Neuronal stem cell (in vitro differentiated cells): ENCODE data around the gene ZNF768.
A peak's percentile ranks its signal among the peaks of the same experiment; 100 is the strongest.

Source experiments
- DNase-seq: peaks from one replicate; pipeline ENCODE4 v3.0.0-alpha.2; 2013; ENCODE audit warnings: low spot score
- H2AFZ ChIP-seq: one replicate; pipeline ENCODE4 v1.6.1; 2013; ENCODE audit warnings: mild to moderate bottlenecking, low read length, inconsistent platforms
- H2AK5ac ChIP-seq: 2 replicates; pipeline ENCODE4 v1.6.1; 2013; ENCODE audit warnings: low read depth, mild to moderate bottlenecking, inconsistent platforms, low read length, moderate library complexity, mixed read lengths
- H2BK120ac ChIP-seq: 2 replicates; pipeline ENCODE4 v1.6.1; 2013; ENCODE audit warnings: low read depth, mild to moderate bottlenecking, inconsistent platforms, low read length, moderate library complexity, mixed read lengths
- H2BK12ac ChIP-seq: one replicate; pipeline ENCODE4 v1.6.1; 2013; ENCODE audit warnings: low read length, inconsistent platforms
- H2BK15ac ChIP-seq: 2 replicates; pipeline ENCODE4 v1.6.1; 2013; ENCODE audit warnings: mild to moderate bottlenecking, low read length, inconsistent platforms, mixed read lengths
- H2BK5ac ChIP-seq: one replicate; pipeline ENCODE4 v1.6.1; 2013; ENCODE audit warnings: inconsistent platforms, mild to moderate bottlenecking, low read length, moderate library complexity
- H3K14ac ChIP-seq: one replicate; pipeline ENCODE4 v1.6.1; 2013; ENCODE audit warnings: low read length, inconsistent platforms
- H3K18ac ChIP-seq: 2 replicates; pipeline ENCODE4 v1.6.1; 2013; ENCODE audit warnings: low read length, inconsistent platforms
- H3K23ac ChIP-seq: 2 replicates; pipeline ENCODE4 v1.6.1; 2013; ENCODE audit warnings: low read depth, mild to moderate bottlenecking, mixed read lengths, low read length, inconsistent platforms; ENCODE audit not compliant: poor library complexity
- H3K27ac ChIP-seq: replicated peaks from 3 replicates; pipeline ENCODE4 v1.5.1; 2013; ENCODE audit warnings: low read length, inconsistent platforms
- H3K27me3 ChIP-seq, 3 experiments: 2 replicates each; pipeline ENCODE4 v1.6.1; 2013; ENCODE audit warnings: low read length in 3 of 3, mild to moderate bottlenecking in 2 of 3, inconsistent platforms in 1 of 3, low read depth in 1 of 3, mixed read lengths in 1 of 3, moderate library complexity in 1 of 3; ENCODE audit not compliant: control insufficient read depth in 3 of 3, insufficient read depth in 3 of 3
- H3K36me3 ChIP-seq, 2 donors: replicated peaks in 1 of 2; 2 replicates each; pipeline ENCODE4 v1.6.1; 2013; ENCODE audit warnings: low read length in 2 of 2; ENCODE audit not compliant: control insufficient read depth in 2 of 2, insufficient read depth in 2 of 2
- H3K4ac ChIP-seq: 2 replicates; pipeline ENCODE4 v1.6.1; 2013; ENCODE audit warnings: inconsistent platforms, mild to moderate bottlenecking, low read length, moderate library complexity
- H3K4me1 ChIP-seq, 2 donors: 1 replicate in 1 of 2; 2 replicates in 1 of 2; pipeline ENCODE4 v1.6.1; 2013; ENCODE audit warnings: low read length in 2 of 2, low read depth in 1 of 2; ENCODE audit not compliant: control insufficient read depth in 2 of 2, insufficient read depth in 1 of 2
- H3K4me2 ChIP-seq: one replicate; pipeline ENCODE4 v1.6.1; 2013; ENCODE audit warnings: mild to moderate bottlenecking, low read length, inconsistent platforms; ENCODE audit not compliant: insufficient read depth, poor library complexity, severe bottlenecking
- H3K4me3 ChIP-seq, 2 donors: 2 replicates each; pipeline ENCODE4 v1.5.1; 2013; ENCODE audit warnings: low read length in 2 of 2, mild to moderate bottlenecking in 2 of 2, inconsistent platforms in 1 of 2, moderate library complexity in 1 of 2
- H3K79me1 ChIP-seq: one replicate; pipeline ENCODE4 v1.6.1; 2013; ENCODE audit warnings: low read depth, mild to moderate bottlenecking, inconsistent platforms, low read length, moderate library complexity
- H3K9ac ChIP-seq: one replicate; pipeline ENCODE4 v1.6.1; 2013; ENCODE audit warnings: mild to moderate bottlenecking, low read depth, low read length, inconsistent platforms; ENCODE audit not compliant: poor library complexity
- H3K9me3 ChIP-seq, 2 donors: replicated peaks in 1 of 2; 2 replicates each; pipeline versions ENCODE3 to v1.6.1; 2013; ENCODE audit warnings: low read length in 2 of 2, mild to moderate bottlenecking in 2 of 2, inconsistent platforms in 1 of 2, low read depth in 1 of 2, mixed read lengths in 1 of 2, moderate library complexity in 1 of 2; ENCODE audit not compliant: control insufficient read depth in 2 of 2, insufficient read depth in 1 of 2
- H4K8ac ChIP-seq: one replicate; pipeline ENCODE4 v1.6.1; 2013; ENCODE audit warnings: low read depth, mild to moderate bottlenecking, inconsistent platforms, low read length, moderate library complexity
- H4K91ac ChIP-seq: one replicate; pipeline ENCODE4 v1.6.1; 2013; ENCODE audit warnings: low read length, low read depth, mild to moderate bottlenecking, inconsistent platforms; ENCODE audit not compliant: poor library complexity
- whole genome bisulfite sequencing, 2 donors: extraction: QIAGEN DNeasy Blood & Tissue Kit; methylation state at CpG; one replicate each; pipeline ENCODE4 v1.1.7; 2013; ENCODE audit warnings: missing lambda C conversion rate in 2 of 2, mixed read lengths in 1 of 2; ENCODE audit not compliant: insufficient read length in 2 of 2, insufficient replicate concordance in 1 of 2; ENCODE audit errors: extremely low coverage in 2 of 2; 5-methylcytosine and 5-hydroxymethylcytosine counted together

Gene ZNF768

DNA sequence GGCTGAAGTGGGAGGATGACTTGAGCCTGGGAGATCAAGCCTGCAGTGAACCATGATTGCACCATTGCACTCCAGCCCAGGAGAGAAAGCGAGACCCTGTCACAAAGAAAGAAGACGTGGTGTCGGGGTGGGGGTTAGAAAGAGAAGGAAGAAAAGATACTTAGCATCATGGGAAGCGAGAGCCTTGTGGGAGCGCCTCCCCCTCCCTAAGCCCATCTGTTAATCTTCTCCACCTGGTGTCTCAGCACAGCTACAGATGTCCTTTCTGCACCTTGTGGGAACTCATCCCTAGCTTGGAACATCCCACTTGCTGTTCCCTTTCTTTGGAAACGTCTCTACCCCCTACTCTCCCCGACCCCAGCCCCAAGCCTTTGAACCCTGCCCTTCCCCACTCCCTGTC, 39.2 kb upstream of the ZNF768 start:
- Histone ChIP-seq H3K23ac (no peak overlapping the region), H2BK5ac (no peak overlapping the region), H4K91ac (no peak overlapping the region), H3K4ac (no peak overlapping the region), H2BK15ac (no peak overlapping the region), H3K4me2 (no peak overlapping the region), H4K8ac (no peak overlapping the region), H2AK5ac (no peak overlapping the region), H3K9me3 (peaks cover 0 to 4% of the 10 kb centered on the region in 2 donors), H3K36me3 (peaks cover 0 to 7% of the 10 kb centered on the region in 2 donors), H2BK120ac (no peak overlapping the region), H3K27me3 (peaks cover 0 to 7% (median 0%) of the 10 kb centered on the region in 3 experiments), H3K9ac (no peak overlapping the region), H2AFZ (peak overlapping the region; percentile 58), H3K4me1 (peaks cover 0 to 4% of the 10 kb centered on the region in 2 donors), H3K18ac (no peak overlapping the region), H3K14ac (no peak overlapping the region), H3K4me3 (no peak overlapping the region), H3K27ac (no peak overlapping the region), H2BK12ac (no peak overlapping the region), H3K79me1 (peaks cover 5% of the 10 kb centered on the region)
- DNase-seq = no peak
- WGBS, 2 donors = no CpG with 5 or more reads among the region's 7 CpGs

DNA sequence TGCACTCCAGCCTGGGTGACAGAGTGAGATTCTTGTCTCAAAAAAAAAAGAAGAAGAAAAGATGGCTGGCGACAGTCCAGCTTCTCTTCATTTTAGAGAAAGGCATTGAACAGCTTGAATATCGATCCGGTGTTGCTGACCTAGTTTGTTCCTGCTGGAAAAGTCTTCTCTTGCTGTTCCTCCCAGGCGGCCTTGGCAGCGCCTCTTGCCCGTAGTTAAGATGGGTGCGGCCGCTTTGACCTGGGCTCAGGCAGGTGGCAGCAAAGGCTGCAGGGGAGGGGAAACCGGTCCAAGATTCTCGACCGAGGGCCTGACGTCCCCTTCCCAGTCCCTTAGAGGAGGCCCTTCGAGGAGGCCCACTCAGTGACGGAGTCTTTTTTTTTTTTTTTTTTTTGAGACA, 35.7 kb upstream of the ZNF768 start:
- no peak overlapping the region for H4K8ac ChIP-seq
- H2AK5ac ChIP-seq = peak overlapping the region; percentile 79
- H2BK12ac ChIP-seq = no peak overlapping the region
- no peak overlapping the region for H3K23ac ChIP-seq
- peak overlapping the region; percentile 56 for H3K14ac ChIP-seq
- H3K4me1 ChIP-seq = peaks cover 5 to 7% of the 10 kb centered on the region in 2 donors
- no peak overlapping the region for H3K9ac ChIP-seq
- no peak overlapping the region for H2AFZ ChIP-seq
- no peak for DNase-seq
- H3K9me3 ChIP-seq = peaks cover 0 to 4% of the 10 kb centered on the region in 2 donors
- WGBS, 2 donors = no CpG with 5 or more reads among the region's 14 CpGs
- H4K91ac ChIP-seq = no peak overlapping the region
- H3K79me1 ChIP-seq = peaks cover 6% of the 10 kb centered on the region
- no peak overlapping the region for H3K27ac ChIP-seq
- H3K4me2 ChIP-seq = no peak overlapping the region
- H3K36me3 ChIP-seq = no peaks in the 10 kb centered on the region
- H2BK15ac ChIP-seq = no peak overlapping the region
- H3K18ac ChIP-seq = no peak overlapping the region
- H2BK120ac ChIP-seq = no peak overlapping the region
- H3K27me3 ChIP-seq = peaks cover 0 to 7% (median 0%) of the 10 kb centered on the region in 3 experiments
- peak overlapping the region in 1 of 2 donors; percentile 44 for H3K4me3 ChIP-seq
- H2BK5ac ChIP-seq = no peak overlapping the region
- no peak overlapping the region for H3K4ac ChIP-seq

DNA sequence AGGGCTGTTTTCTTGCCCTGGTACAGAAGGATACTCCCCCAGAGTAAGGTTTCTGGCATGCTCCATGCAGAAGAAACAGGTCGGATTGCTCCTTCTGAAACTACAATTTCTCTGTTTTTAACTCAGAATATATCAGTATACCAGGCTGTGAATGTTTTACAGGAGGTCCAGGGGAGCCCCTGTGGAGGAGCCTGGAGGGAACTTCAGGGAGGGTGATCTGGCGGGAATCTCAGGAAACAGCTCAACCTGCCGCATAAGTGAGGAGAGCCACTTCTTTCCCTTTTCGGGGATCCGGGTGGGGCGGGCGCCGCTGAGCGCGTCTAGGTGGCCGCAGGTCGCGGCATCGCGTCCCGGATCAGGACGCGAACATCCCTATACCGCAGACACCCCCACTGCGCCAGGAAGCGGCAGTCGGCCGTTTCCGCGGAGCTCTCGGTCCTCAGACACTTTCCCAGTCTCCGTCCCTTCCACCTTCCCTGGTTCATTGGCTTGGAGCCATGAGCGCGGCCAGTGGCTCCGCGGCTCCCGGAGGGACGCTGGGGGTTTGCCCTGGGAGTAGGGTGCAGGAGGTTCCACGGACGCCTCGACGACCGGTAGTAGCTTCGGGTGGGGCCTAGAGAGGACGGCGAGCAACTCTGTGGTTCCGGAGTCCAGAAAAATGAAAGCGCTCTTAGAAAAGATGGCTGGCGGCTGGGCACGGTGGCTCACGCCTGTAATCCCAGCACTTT, 34.9 kb upstream of the ZNF768 start:
- H3K14ac ChIP-seq = no peak overlapping the region
- no peak overlapping the region for H4K8ac ChIP-seq
- peak overlapping the region; percentile 56 for H2AFZ ChIP-seq
- H3K79me1 ChIP-seq = peaks cover 3% of the 10 kb centered on the region
- peaks cover 2 to 3% of the 10 kb centered on the region in 2 donors for H3K36me3 ChIP-seq
- no peak overlapping the region for H3K27ac ChIP-seq
- no peak overlapping the region for H3K9ac ChIP-seq
- H2AK5ac ChIP-seq = peak overlapping the region; percentile 61
- H3K4me3 ChIP-seq = peak overlapping the region in 1 of 2 donors; percentile 30
- H3K18ac ChIP-seq = peak overlapping the region; percentile 20
- peaks cover 0 to 7% (median 0%) of the 10 kb centered on the region in 3 experiments for H3K27me3 ChIP-seq
- H3K4me2 ChIP-seq = peak overlapping the region; percentile 23
- H2BK5ac ChIP-seq = peak overlapping the region; percentile 1
- no peak overlapping the region for H2BK12ac ChIP-seq
- H2BK120ac ChIP-seq = no peak overlapping the region
- peaks cover 0 to 3% of the 10 kb centered on the region in 2 donors for H3K9me3 ChIP-seq
- peaks cover 6 to 7% of the 10 kb centered on the region in 2 donors for H3K4me1 ChIP-seq
- no peak for DNase-seq
- WGBS, 2 donors = no CpG with 5 or more reads among the region's 46 CpGs
- H2BK15ac ChIP-seq = no peak overlapping the region
- H3K4ac ChIP-seq = no peak overlapping the region
- H3K23ac ChIP-seq = no peak overlapping the region
- no peak overlapping the region for H4K91ac ChIP-seq

DNA sequence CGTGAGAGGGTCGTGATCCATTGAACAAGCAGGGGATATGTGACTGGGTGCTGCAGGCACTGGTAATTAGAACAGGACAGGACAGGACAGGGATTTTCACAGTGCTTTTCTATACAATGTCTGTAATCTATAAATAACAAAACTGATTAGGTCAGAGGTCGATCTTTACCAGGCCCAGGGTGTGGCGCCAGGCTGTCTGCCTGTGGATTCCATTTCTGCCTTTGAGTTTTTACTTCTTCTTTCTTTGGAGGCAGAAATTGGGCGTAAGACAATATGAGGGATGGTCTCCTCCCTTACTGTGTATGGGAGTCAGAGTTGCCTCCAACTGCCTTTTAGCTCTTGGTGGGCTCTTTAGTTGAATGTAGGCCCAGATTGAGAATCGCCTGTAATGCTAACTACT, 33.3 kb upstream of the ZNF768 start:
- no CpG with 5 or more reads among the region's 6 CpGs for WGBS, 2 donors
- no peak overlapping the region for H4K8ac ChIP-seq
- no peak overlapping the region for H4K91ac ChIP-seq
- H3K14ac ChIP-seq = no peak overlapping the region
- no peak overlapping the region for H2AK5ac ChIP-seq
- H2BK12ac ChIP-seq = no peak overlapping the region
- H3K9ac ChIP-seq = no peak overlapping the region
- peaks cover 7 to 19% of the 10 kb centered on the region in 2 donors for H3K36me3 ChIP-seq
- H3K23ac ChIP-seq = no peak overlapping the region
- H3K4me1 ChIP-seq = peaks cover 6 to 7% of the 10 kb centered on the region in 2 donors
- H2BK15ac ChIP-seq = no peak overlapping the region
- peaks cover 0 to 7% (median 0%) of the 10 kb centered on the region in 3 experiments for H3K27me3 ChIP-seq
- no peak for DNase-seq
- H3K18ac ChIP-seq = no peak overlapping the region
- no peak overlapping the region for H2BK5ac ChIP-seq
- H3K27ac ChIP-seq = no peak overlapping the region
- no peak overlapping the region for H3K4me3 ChIP-seq
- H2AFZ ChIP-seq = no peak overlapping the region
- H3K79me1 ChIP-seq = peaks cover 9% of the 10 kb centered on the region
- no peak overlapping the region for H2BK120ac ChIP-seq
- H3K4ac ChIP-seq = no peak overlapping the region
- no peaks in the 10 kb centered on the region for H3K9me3 ChIP-seq
- H3K4me2 ChIP-seq = no peak overlapping the region
